Tibial artery (tissue), 4 donors: Measurements from ENCODE around the gene ITPKC.

ENCODE experiments used
- DNase-seq, 2 donors: peaks; one replicate each; pipeline ENCODE4 v3.0.0-alpha.2; 2019
- H3K27ac ChIP-seq, 2 donors: fragments of 200-600 bp; sonication (generic) in 1 of 2; 1 replicate in 1 of 2; 2 replicates in 1 of 2; pipeline ENCODE4 v1.5.1; 2018 to 2019; ENCODE audit warnings: mild to moderate bottlenecking in 1 of 2
- H3K27me3 ChIP-seq, 2 donors: fragments of 200-600 bp; sonication (generic) in 1 of 2; one replicate each; pipeline versions ENCODE4 v1.5.1 to v1.6.0; 2016 to 2019
- H3K36me3 ChIP-seq, 3 donors: fragments of 200-600 bp; sonication (generic) in 2 of 3; one replicate each; pipeline ENCODE4 v1.5.1; 2016 to 2019; ENCODE audit warnings: mild to moderate bottlenecking in 2 of 3
- H3K4me1 ChIP-seq, 4 donors: fragments of 200-600 bp; sonication (generic) in 2 of 4; 1 replicate in 3 of 4; 2 replicates in 1 of 4; pipeline ENCODE4 v1.5.1; 2016 to 2019
- H3K4me3 ChIP-seq, 2 donors: fragments of 200-600 bp; sonication (generic) in 1 of 2; 1 replicate in 1 of 2; 2 replicates in 1 of 2; pipeline ENCODE4 v1.5.1; 2018 to 2019; ENCODE audit warnings: mild to moderate bottlenecking in 2 of 2
- H3K9me3 ChIP-seq, 3 donors: fragments of 200-600 bp; sonication (generic) in 1 of 3; one replicate each; pipeline ENCODE4 v1.5.1; 2016 to 2019
- CTCF ChIP-seq, 2 experiments: fragments of 200-600 bp in 1 of 2; fragments of 450-650 bp in 1 of 2; IDR thresholded peaks; one replicate each; pipeline ENCODE4 v1.5.1; 2017 to 2019; ENCODE audit warnings: antibody characterized with exemption in 2 of 2, mild to moderate bottlenecking in 1 of 2, moderate library complexity in 1 of 2
- intact Hi-C: fragments of 100-400 bp; cut with DNase I; formaldehyde crosslinking; loops from one replicate; pipeline ENCODE4 v1.15.0; 2023; ENCODE audit warnings: low total_unique reads

The ITPKC gene

DNA sequence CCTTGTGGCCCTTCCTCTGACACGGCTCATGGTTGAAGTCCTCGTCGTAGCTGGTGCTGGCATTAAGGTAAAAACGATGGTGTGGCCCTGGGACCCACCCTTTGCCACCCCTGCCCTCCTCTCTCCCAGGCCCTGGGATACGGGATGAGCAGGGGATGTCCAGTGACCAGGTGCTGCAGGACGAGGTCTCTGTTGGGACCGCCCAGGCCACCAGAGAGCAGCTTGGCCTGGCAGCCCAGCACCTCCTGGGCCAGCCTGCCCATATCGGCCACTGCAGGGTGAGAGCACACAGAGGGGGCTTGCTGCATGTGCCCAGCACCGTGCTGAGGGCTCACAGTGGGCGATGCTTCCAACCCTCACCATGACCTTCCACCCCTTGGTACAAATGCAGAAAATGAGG is 27.0 kb downstream of the ITPKC start:
- no peak for DNase-seq
- intact Hi-C loops = no loop called here
- Histone ChIP-seq H3K36me3 (peaks cover 9 to 24% (median 16%) of the 10 kb centered on the region in 3 donors), H3K9me3 (no peaks in the 10 kb centered on the region), H3K27ac (peak overlapping the region in 1 of 2 donors; percentile 72), H3K4me1 (peaks cover 0 to 30% (median 17%) of the 10 kb centered on the region in 4 donors), H3K27me3 (no peaks in the 10 kb centered on the region), H3K4me3 (no peak overlapping the region)
- TF ChIP-seq CTCF (IDR thresholded peaks at IDR 0.05) = no peak

DNA sequence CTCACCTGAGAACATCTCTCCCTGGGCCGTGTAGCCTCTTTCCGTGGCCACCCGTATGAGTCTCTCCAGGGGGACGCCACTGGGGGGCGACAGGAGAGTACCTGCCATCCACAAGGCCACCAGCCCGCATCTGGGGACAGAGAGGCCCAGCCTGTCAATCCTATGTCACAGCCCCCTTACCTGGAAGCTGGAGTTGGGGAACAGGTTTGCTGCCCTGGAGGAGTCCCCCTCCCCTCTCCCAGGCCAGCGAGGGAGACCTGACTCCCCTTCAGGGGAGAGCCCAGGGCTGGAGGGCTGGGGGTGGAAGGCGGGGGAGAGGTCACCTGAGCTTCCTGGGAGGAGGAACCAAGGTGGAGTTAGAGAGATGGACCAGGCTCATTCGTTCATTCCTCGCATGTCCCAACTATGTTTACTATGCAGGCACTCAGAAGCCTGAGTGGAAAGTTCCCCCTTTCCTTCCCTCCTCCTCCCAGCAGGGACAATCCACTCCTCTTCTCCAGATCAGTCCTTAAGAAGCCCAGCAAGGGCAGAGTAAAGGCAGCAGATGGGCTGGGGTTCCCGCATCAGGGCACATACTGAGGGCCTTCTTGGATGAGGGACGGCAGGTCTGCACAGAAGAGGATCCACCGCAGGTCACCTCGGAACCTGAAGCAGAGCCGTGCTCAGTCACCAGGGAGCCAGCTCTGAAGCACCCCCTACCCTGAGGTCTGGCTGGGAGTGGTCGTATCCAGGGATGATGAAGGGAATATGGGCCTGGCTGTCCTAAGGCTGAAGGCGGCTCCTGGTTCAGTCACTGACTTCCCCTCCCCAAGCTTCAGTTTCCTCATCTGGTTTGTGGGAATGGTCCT is 27.9 kb downstream of the ITPKC start:
- no peak overlapping the region for H3K4me3 ChIP-seq
- intact Hi-C loops = no loop called here
- peak in 1 of 2 experiments; percentile 8 for TF ChIP-seq CTCF (IDR thresholded peaks at IDR 0.05)
- DNase-seq = no peak
- H3K27ac ChIP-seq = peak overlapping the region; percentile 34 to 72
- no peaks in the 10 kb centered on the region for H3K9me3 ChIP-seq
- H3K4me1 ChIP-seq = peaks cover 0 to 38% (median 23%) of the 10 kb centered on the region in 4 donors
- no peaks in the 10 kb centered on the region for H3K27me3 ChIP-seq
- peaks cover 3 to 15% (median 7%) of the 10 kb centered on the region in 3 donors for H3K36me3 ChIP-seq

- peak overlapping the region; percentile 8 to 72 for H3K27ac ChIP-seq
- H3K9me3 ChIP-seq = no peaks in the 10 kb centered on the region
- intact Hi-C loops = no loop called here
- no peak overlapping the region for H3K4me3 ChIP-seq
- TF ChIP-seq CTCF (IDR thresholded peaks at IDR 0.05) = no peak
- DNase-seq = no peak
- peaks cover 0 to 35% (median 25%) of the 10 kb centered on the region in 4 donors for H3K4me1 ChIP-seq
- no peaks in the 10 kb centered on the region for H3K27me3 ChIP-seq
- H3K36me3 ChIP-seq = peaks cover 0 to 9% (median 1%) of the 10 kb centered on the region in 3 donors
These were observed 28.5 kb downstream of the ITPKC start for GRCh38 chr19:40745402-40745780.

GRCh38 chr19:40747536-40747935 is 30.6 kb downstream of the ITPKC start:
- no peak for TF ChIP-seq CTCF (IDR thresholded peaks at IDR 0.05)
- H3K4me3 ChIP-seq = no peak overlapping the region
- no peaks in the 10 kb centered on the region for H3K9me3 ChIP-seq
- intact Hi-C loops = no loop called here
- H3K27me3 ChIP-seq = no peaks in the 10 kb centered on the region
- no peak for DNase-seq
- no peak overlapping the region for H3K27ac ChIP-seq
- no peaks in the 10 kb centered on the region for H3K36me3 ChIP-seq
- H3K4me1 ChIP-seq = peaks cover 0 to 39% (median 32%) of the 10 kb centered on the region in 4 donors

DNA sequence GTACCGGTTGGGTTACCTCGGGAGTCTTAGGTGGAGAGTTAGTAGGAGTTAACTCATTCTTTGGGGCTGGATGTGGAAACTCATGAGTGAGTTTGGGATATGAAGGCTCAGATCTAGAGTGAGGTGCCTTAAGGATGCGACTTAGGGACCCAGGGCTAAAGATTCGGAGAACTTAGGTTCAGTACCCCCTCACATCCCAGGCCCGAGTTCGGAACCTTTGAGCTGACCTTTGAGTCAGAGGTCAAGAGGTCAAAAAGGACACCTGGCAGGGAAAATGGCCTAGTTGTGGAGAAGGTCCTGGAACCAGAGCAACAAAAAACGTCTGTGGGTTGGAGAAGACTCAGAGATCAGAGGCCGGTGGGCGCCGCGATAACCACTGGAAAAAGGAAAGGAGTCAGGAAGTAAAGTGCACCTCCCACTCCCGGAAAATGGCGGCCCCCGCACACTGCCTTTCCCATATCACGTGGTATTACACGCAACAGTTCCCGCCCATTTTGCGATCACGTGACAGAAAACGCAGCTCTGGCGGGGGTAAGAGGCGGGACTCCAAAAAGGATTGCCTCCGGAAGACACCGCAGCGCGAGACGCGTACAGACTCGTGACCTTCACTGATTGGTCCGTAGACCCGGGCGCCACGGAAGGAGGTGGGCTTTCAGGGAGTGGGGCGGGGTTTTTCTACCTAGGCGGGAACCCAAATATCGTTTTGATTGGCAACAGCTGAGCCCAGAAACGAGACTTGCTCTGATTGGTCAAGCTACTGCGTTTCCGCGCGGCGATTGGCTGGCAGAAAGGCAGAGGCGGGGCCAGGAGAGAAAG is 33.4 kb downstream of the ITPKC start, which contains the start of gene ACTMAP:
Gene ACTMAP (minus strand): TSS at position 420 of the 816 bp plus-strand sequence. CDS start 674 bp downstream, outside the sequence.
- DNase-seq = peak; percentile 100
- intact Hi-C loops = loop anchor here (2.0 to 10.0 kb wide), 2 partner anchors 55 to 59 kb away; partner anchors contain the start of gene NUMBL
- peaks cover 0 to 55% (median 42%) of the 10 kb centered on the region in 4 donors for H3K4me1 ChIP-seq
- no peaks in the 10 kb centered on the region for H3K9me3 ChIP-seq
- peak within 1 kb of the TSS; percentile 87 to 92 for H3K27ac ChIP-seq
- H3K4me3 ChIP-seq = peak within 1 kb of the TSS; percentile 63 to 65
- peak in 1 of 2 experiments; percentile 25 for TF ChIP-seq CTCF (IDR thresholded peaks at IDR 0.05)
- peaks cover 0 to 12% (median 4%) of the 10 kb centered on the region in 3 donors for H3K36me3 ChIP-seq
- H3K27me3 ChIP-seq = no peaks in the 10 kb centered on the region
